ENCODE data around the gene GOLGA6L10.
"Not testable (repeated sequence)": the region's sequence is repeated elsewhere in the genome, so short reads cannot be mapped to it uniquely, and the experiment has no call there.

DNA sequence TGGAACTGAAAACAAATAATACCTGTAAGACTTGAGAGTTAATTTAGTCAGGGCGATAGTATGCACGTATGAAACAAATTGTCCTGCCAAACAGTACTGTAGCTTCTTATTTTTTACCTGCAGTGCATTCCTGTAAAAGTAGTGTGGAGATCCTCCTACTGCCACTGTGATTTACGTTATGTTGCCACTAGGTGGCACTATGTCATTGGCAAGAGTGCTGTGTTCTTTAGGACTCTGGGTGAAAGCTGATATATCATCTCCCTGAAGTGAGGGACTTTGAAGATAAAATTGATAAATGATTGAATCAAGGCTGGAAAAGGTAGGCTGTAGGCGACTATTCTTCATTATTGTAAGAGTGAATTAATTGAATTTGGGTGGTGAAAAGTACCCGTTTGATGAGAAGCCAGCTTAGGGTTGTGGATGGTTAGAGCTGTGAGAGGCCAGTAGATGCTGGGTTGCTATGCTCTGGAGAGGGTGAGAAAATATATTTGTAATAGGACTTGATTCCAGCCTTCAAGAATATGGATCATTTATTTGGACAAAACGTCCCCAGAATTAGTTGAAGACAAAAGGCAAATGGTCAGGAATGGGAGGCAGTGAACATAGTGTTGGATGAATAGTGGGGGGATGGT is 16.5 kb upstream of the GOLGA6L10 start:
- not testable (repeated sequence) for TF ChIP-seq CTCF (IDR thresholded peaks at IDR 0.05); EZH2phosphoT487 (IDR thresholded peaks at IDR 0.05; ENCODE audit: borderline replicate concordance, low read depth); ZBTB33 (IDR thresholded peaks at IDR 0.05; ENCODE audit: borderline replicate concordance, low read depth); NRF1 (IDR thresholded peaks at IDR 0.05; ENCODE audit: low read depth, low read length); POLR2AphosphoS5 (IDR thresholded peaks at IDR 0.05; ENCODE audit: low read depth, low read length)
- TF ChIP-seq, protein P1, sequence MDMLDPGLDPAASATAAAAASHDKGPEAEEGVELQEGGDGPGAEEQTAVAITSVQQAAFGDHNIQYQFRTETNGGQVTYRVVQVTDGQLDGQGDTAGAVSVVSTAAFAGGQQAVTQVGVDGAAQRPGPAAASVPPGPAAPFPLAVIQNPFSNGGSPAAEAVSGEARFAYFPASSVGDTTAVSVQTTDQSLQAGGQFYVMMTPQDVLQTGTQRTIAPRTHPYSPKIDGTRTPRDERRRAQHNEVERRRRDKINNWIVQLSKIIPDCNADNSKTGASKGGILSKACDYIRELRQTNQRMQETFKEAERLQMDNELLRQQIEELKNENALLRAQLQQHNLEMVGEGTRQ (IDR thresholded peaks at IDR 0.05; ENCODE audit: borderline replicate concordance, low read depth, low read length), result not testable (repeated sequence)
- TF ChIP-seq, protein P2, sequence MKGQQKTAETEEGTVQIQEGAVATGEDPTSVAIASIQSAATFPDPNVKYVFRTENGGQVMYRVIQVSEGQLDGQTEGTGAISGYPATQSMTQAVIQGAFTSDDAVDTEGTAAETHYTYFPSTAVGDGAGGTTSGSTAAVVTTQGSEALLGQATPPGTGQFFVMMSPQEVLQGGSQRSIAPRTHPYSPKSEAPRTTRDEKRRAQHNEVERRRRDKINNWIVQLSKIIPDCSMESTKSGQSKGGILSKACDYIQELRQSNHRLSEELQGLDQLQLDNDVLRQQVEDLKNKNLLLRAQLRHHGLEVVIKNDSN (IDR thresholded peaks at IDR 0.05; ENCODE audit: borderline replicate concordance, low read depth), result not testable (repeated sequence)

Data from SK-N-SH (cell line).